ENCODE data around the gene ADNP2.

GRCh38 chr18:80149667-80150066, 40.6 kb downstream of the ADNP2 start:
- TF ChIP-seq CTCF (conservative IDR thresholded peaks at IDR 0.05; ENCODE audit: low read depth in 2 of 2): no peak
- TF ChIP-seq POLR2AphosphoS5 (IDR thresholded peaks at IDR 0.05; ENCODE audit: low read depth): no peak
- no peak for TF ChIP-seq REST (IDR thresholded peaks at IDR 0.05; ENCODE audit: unreplicated experiment)
- no peak for TF ChIP-seq CREB1 (CRISPR knock-in tag; IDR thresholded peaks at IDR 0.05; ENCODE audit: low read depth)
- TF ChIP-seq EZH2phosphoT487 (IDR thresholded peaks at IDR 0.05; ENCODE audit: unreplicated experiment): no peak
- no peak for TF ChIP-seq EZH2 (IDR thresholded peaks at IDR 0.05; ENCODE audit: low read depth, unreplicated experiment)
- TF ChIP-seq JUNB (IDR thresholded peaks at IDR 0.05; ENCODE audit: unreplicated experiment): no peak
- no peak for TF ChIP-seq ZNF331 (CRISPR knock-in tag; IDR thresholded peaks at IDR 0.05; ENCODE audit: low read depth)
- TF ChIP-seq NANOG (IDR thresholded peaks at IDR 0.05; ENCODE audit: borderline replicate concordance): no peak
- no peak for TF ChIP-seq ZNF462 (CRISPR knock-in tag; IDR thresholded peaks at IDR 0.05)

Data from GM23338 (cell line).